ENCODE results near the gene GLI1.
"Not testable (repeated sequence)": the region's sequence is repeated elsewhere in the genome, so short reads cannot be mapped to it uniquely, and the experiment has no call there.

The GLI1 gene

GRCh38 chr12:57491393-57492280, 32.1 kb downstream of the GLI1 start:
- DNase-seq (ENCODE audit: low read depth, low spot score): no peak
- no peak overlapping the region for H3K27ac ChIP-seq

DNA sequence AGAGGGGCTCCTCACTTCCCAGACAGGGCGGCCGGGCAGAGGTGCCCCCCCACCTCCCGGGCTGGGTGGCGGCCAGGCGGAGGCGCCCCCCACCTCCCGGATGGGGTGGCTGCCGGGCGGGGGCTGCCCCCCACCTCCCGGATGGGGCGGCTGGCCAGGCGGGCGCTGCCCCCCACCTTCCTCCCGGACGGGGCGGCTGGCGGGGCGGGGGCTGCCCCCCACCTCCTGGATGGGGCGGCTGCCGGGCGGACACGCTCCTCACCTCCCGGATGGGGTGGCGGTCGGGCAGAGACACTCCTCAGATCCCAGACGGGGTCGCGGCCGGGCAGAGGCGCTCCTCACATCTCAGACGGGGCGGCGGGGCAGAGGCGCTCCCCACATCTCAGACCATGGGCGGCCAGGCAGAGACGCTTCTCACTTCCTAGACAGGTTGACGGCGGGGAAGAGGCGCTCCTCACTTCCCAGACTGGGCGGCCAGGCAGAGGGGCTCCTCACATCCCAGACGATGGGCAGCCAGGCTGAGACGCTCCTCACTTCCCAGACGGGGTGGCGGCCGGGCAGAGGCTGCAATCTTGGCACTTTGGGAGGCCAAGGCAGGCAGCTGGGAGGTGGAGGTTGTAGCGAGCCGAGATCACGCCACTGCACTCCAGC, 35.6 kb downstream of the GLI1 start:
- not testable (repeated sequence) for H3K27ac ChIP-seq; DNase-seq (ENCODE audit: low read depth, low spot score)

- DNase-seq (ENCODE audit: low read depth, low spot score): no peak
Measured at GRCh38 chr12:57496822-57497221, 37.2 kb downstream of the GLI1 start.

GRCh38 chr12:57497223-57498131, 37.9 kb downstream of the GLI1 start:
- no peak for DNase-seq (ENCODE audit: low read depth, low spot score)
- H3K27ac ChIP-seq: no peak overlapping the region

More at GRCh38 chr12:57496822-57497221, 37.2 kb downstream of the GLI1 start:
- no peak overlapping the region for H3K27ac ChIP-seq

GRCh38 chr12:57498132-57498502, 38.5 kb downstream of the GLI1 start:
- DNase-seq (ENCODE audit: low read depth, low spot score): no peak
- H3K27ac ChIP-seq: no peak overlapping the region

GRCh38 chr12:57498571-57498970, 39.0 kb downstream of the GLI1 start:
- no peak overlapping the region for H3K27ac ChIP-seq
- no peak for DNase-seq (ENCODE audit: low read depth, low spot score)

DNA sequence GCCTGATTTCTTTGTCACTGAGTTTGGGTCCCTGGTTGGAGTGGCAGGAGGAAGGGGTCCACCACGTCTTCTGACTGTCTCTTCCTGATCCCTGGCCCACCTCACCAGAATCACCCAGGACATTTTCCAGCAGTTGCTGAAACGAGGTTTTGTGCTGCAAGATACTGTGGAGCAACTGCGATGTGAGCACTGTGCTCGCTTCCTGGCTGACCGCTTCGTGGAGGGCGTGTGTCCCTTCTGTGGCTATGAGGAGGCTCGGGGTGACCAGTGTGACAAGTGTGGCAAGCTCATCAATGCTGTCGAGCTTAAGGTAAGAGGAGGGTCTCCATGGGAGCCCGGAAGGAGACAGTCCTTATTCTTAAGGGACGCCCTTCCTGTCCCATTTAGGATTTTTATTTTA, 40.6 kb downstream of the GLI1 start:
- H3K27ac ChIP-seq: no peak overlapping the region

GRCh38 chr12:57502311-57502969, 42.9 kb downstream of the GLI1 start:
- not testable (repeated sequence) for H3K27ac ChIP-seq

More for the DNA sequence above, 40.6 kb downstream of the GLI1 start:
- DNase-seq (ENCODE audit: low read depth, low spot score): no peak

DNA sequence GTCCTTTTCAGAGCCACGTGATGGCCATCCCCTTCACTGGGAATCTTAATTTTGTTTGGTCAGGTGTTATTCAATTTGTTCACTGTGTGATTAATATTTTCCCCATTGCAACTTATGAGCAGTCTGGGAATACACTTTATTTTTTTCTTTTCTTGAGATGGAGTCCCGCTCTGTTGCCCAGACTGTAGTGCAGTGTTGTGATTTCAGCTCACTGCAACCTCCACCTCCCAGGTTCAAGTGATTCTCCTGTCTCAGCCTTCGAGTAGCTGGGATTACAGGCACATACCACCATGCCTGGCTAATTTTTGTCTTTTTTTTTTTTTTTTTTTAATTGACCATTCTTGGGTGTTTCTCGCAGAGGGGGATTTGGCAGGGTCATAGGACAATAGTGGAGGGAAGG, 47.0 kb downstream of the GLI1 start:
- H3K27ac ChIP-seq; DNase-seq (ENCODE audit: low read depth, low spot score): not testable (repeated sequence)

More at GRCh38 chr12:57502311-57502969, 42.9 kb downstream of the GLI1 start:
- DNase-seq (ENCODE audit: low read depth, low spot score): not testable (repeated sequence)

GRCh38 chr12:57507796-57508195, 48.2 kb downstream of the GLI1 start:
- DNase-seq (ENCODE audit: low read depth, low spot score); H3K27ac ChIP-seq: not testable (repeated sequence)

GRCh38 chr12:57511161-57511560, 51.6 kb downstream of the GLI1 start:
- DNase-seq (ENCODE audit: low read depth, low spot score): no peak
- no peak overlapping the region for H3K27ac ChIP-seq

GRCh38 chr12:57511588-57512325, 52.2 kb downstream of the GLI1 start:
- no peak overlapping the region for H3K27ac ChIP-seq
- no peak for DNase-seq (ENCODE audit: low read depth, low spot score)

DNA sequence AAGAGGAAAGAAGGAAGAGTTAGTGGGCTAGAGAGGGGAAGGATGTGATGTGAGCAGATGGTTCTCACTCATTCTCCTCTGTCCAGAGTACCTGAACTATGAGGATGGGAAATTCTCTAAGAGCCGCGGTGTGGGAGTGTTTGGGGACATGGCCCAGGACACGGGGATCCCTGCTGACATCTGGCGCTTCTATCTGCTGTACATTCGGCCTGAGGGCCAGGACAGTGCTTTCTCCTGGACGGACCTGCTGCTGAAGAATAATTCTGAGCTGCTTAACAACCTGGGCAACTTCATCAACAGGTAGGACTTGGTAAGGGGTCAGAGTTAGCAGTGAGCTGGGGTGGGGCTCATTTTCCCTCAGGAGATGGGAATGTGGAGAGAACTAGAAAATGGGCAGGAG, 53.1 kb downstream of the GLI1 start:
- H3K27ac ChIP-seq: no peak overlapping the region
- DNase-seq (ENCODE audit: low read depth, low spot score): no peak

- no peak for DNase-seq (ENCODE audit: low read depth, low spot score)
- H3K27ac ChIP-seq: no peak overlapping the region
Measured at GRCh38 chr12:57513266-57513665, 53.7 kb downstream of the GLI1 start.

GRCh38 chr12:57513677-57514076, 54.1 kb downstream of the GLI1 start:
- not testable (repeated sequence) for DNase-seq (ENCODE audit: low read depth, low spot score); H3K27ac ChIP-seq

DNA sequence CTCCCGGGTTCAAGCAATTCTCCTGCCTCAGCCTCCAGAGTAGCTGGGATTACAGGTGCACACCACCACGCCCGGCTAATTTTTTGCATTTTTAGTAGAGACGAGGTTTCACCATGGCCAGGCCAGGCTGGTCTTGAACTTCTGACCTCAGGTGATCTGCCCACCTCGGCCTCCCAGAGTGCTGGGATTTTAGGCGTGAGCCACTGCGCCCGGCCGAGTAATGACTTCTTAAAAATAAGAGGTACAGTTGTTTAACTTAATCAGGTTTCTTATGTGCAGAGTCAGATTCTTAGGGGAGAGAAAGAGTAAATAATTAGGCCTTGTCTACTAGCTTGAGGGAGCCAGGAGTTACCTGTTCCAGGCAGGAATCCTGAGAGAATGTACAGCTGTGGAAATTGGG, 54.7 kb downstream of the GLI1 start:
- DNase-seq (ENCODE audit: low read depth, low spot score): not testable (repeated sequence)
- H3K27ac ChIP-seq: peak overlapping the region; percentile 98

- no peak for DNase-seq (ENCODE audit: low read depth, low spot score)
- peak overlapping the region; percentile 98 for H3K27ac ChIP-seq
Measured at GRCh38 chr12:57514720-57515407, 55.3 kb downstream of the GLI1 start.

GRCh38 chr12:57515408-57515933, 55.9 kb downstream of the GLI1 start:
- peak overlapping the region; percentile 98 for H3K27ac ChIP-seq
- no peak for DNase-seq (ENCODE audit: low read depth, low spot score)

All from epithelial cell of prostate (primary cell).